ENCODE data around the gene NUFIP2. TPM values are rescaled to one million over a fixed set of nuclear protein-coding genes. Genes with fewer than 3 reads are reported as not detected.

Gene NUFIP2
- polyA plus RNA-seq, 1 donor: 37.1 TPM

- no peak for DNase-seq
- H3K4me1 ChIP-seq (ENCODE audit: control insufficient read depth, insufficient read depth, low read length): no peaks in the 10 kb centered on the region
- WGBS (ENCODE audit: insufficient coverage, low lambda C conversion rate): 80% methylated on average over 1 of the region's 2 CpGs
These were observed 42.8 kb downstream of the NUFIP2 start for GRCh38 chr17:29251184-29251583.

DNA sequence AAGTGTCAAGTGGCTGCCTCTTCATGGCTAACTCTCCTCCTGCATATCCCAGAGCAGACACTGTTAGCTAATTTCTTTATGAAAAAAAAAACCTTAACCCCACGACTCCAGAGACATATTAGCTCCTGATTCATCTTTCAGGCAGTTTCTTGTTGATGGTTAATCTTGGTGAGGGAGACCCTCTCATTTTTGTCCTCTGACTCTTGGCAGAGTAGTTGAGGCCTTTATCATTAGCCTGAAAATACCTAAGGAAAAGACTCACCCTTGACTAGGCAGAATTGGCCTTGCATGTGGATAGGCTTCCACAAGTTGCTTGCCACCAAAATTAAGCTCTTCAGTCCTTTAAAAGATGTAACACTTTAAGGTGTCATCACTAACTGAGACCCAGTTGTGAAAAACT, 43.3 kb downstream of the NUFIP2 start:
- Histone ChIP-seq H3K9me3 (ENCODE audit: control insufficient read depth, low read depth, low read length) (no peaks in the 10 kb centered on the region), H3K27me3 (ENCODE audit: control insufficient read depth, insufficient read depth, low read length) (no peaks in the 10 kb centered on the region), H3K36me3 (ENCODE audit: control insufficient read depth, insufficient read depth, low read length) (no peaks in the 10 kb centered on the region), H3K4me3 (ENCODE audit: low read length) (no peak overlapping the region), H3K27ac (ENCODE audit: low read length) (no peak overlapping the region), H3K4me1 (ENCODE audit: control insufficient read depth, insufficient read depth, low read length) (no peaks in the 10 kb centered on the region)
- no peak for DNase-seq
- WGBS (ENCODE audit: insufficient coverage, low lambda C conversion rate): no CpG with 5 or more reads among the region's 1 CpG

More at GRCh38 chr17:29251184-29251583, 42.8 kb downstream of the NUFIP2 start:
- H3K36me3 ChIP-seq (ENCODE audit: control insufficient read depth, insufficient read depth, low read length): no peaks in the 10 kb centered on the region
- no peak overlapping the region for H3K27ac ChIP-seq (ENCODE audit: low read length)
- H3K9me3 ChIP-seq (ENCODE audit: control insufficient read depth, low read depth, low read length): no peaks in the 10 kb centered on the region
- H3K4me3 ChIP-seq (ENCODE audit: low read length): no peak overlapping the region
- no peaks in the 10 kb centered on the region for H3K27me3 ChIP-seq (ENCODE audit: control insufficient read depth, insufficient read depth, low read length)

DNA sequence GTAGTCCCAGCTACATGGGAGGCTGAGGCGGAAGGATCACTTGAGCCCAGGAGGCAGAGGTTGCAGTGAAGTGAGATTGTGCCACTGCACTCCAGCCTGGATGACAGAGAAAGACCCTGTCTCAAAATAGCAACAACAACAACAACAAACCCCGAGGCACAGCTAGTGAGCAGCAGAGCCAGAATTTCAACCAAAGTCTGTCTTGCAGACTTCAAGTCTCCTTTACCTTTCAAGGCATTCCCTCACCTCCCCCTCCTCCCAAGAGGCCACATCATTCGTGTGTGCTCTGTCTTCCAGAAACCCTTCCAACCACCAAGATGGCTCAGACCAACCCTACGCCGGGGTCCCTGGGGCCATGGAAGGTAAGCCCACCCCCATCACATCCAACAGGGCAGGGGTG, 45.1 kb downstream of the NUFIP2 start:
- no peaks in the 10 kb centered on the region for H3K27me3 ChIP-seq (ENCODE audit: control insufficient read depth, insufficient read depth, low read length)
- no peak overlapping the region for H3K4me3 ChIP-seq (ENCODE audit: low read length)
- no CpG with 5 or more reads among the region's 5 CpGs for WGBS (ENCODE audit: insufficient coverage, low lambda C conversion rate)
- no peaks in the 10 kb centered on the region for H3K36me3 ChIP-seq (ENCODE audit: control insufficient read depth, insufficient read depth, low read length)
- no peak for DNase-seq
- H3K27ac ChIP-seq (ENCODE audit: low read length): no peak overlapping the region
- no peaks in the 10 kb centered on the region for H3K9me3 ChIP-seq (ENCODE audit: control insufficient read depth, low read depth, low read length)
- no peaks in the 10 kb centered on the region for H3K4me1 ChIP-seq (ENCODE audit: control insufficient read depth, insufficient read depth, low read length)

GRCh38 chr17:29247219-29247618, 46.7 kb downstream of the NUFIP2 start:
- Histone ChIP-seq H3K27ac (ENCODE audit: low read length) (no peak overlapping the region), H3K9me3 (ENCODE audit: control insufficient read depth, low read depth, low read length) (no peaks in the 10 kb centered on the region), H3K27me3 (ENCODE audit: control insufficient read depth, insufficient read depth, low read length) (no peaks in the 10 kb centered on the region), H3K4me1 (ENCODE audit: control insufficient read depth, insufficient read depth, low read length) (no peaks in the 10 kb centered on the region), H3K4me3 (ENCODE audit: low read length) (no peak overlapping the region), H3K36me3 (ENCODE audit: control insufficient read depth, insufficient read depth, low read length) (no peaks in the 10 kb centered on the region)
- WGBS (ENCODE audit: insufficient coverage, low lambda C conversion rate): 100% methylated on average over 2 of the region's 2 CpGs
- no peak for DNase-seq

GRCh38 chr17:29246628-29247027, 47.3 kb downstream of the NUFIP2 start, which contains the start of gene CRYBA1:
CRYBA1 (plus strand) TSS chr17:29246859; CDS start chr17:29246864, 5 bp downstream.
- Histone ChIP-seq H3K27ac (ENCODE audit: low read length) (no peak within 1 kb of the TSS), H3K4me3 (ENCODE audit: low read length) (no peak within 1 kb of the TSS), H3K4me1 (ENCODE audit: control insufficient read depth, insufficient read depth, low read length) (no peaks in the 10 kb centered on the region), H3K27me3 (ENCODE audit: control insufficient read depth, insufficient read depth, low read length) (no peaks in the 10 kb centered on the region), H3K36me3 (ENCODE audit: control insufficient read depth, insufficient read depth, low read length) (no peaks in the 10 kb centered on the region), H3K9me3 (ENCODE audit: control insufficient read depth, low read depth, low read length) (no peaks in the 10 kb centered on the region)
- no CpG with 5 or more reads among the region's 1 CpG for WGBS (ENCODE audit: insufficient coverage, low lambda C conversion rate)
- DNase-seq: no peak

- H3K4me1 ChIP-seq (ENCODE audit: control insufficient read depth, insufficient read depth, low read length): no peaks in the 10 kb centered on the region
- no peaks in the 10 kb centered on the region for H3K27me3 ChIP-seq (ENCODE audit: control insufficient read depth, insufficient read depth, low read length)
- no peak for DNase-seq
- no peak overlapping the region for H3K27ac ChIP-seq (ENCODE audit: low read length)
- WGBS (ENCODE audit: insufficient coverage, low lambda C conversion rate): no CpG with 5 or more reads among the region's 6 CpGs
- H3K9me3 ChIP-seq (ENCODE audit: control insufficient read depth, low read depth, low read length): no peaks in the 10 kb centered on the region
- H3K4me3 ChIP-seq (ENCODE audit: low read length): no peak overlapping the region
- no peaks in the 10 kb centered on the region for H3K36me3 ChIP-seq (ENCODE audit: control insufficient read depth, insufficient read depth, low read length)
These were observed 48.5 kb downstream of the NUFIP2 start for GRCh38 chr17:29245401-29245800.

DNA sequence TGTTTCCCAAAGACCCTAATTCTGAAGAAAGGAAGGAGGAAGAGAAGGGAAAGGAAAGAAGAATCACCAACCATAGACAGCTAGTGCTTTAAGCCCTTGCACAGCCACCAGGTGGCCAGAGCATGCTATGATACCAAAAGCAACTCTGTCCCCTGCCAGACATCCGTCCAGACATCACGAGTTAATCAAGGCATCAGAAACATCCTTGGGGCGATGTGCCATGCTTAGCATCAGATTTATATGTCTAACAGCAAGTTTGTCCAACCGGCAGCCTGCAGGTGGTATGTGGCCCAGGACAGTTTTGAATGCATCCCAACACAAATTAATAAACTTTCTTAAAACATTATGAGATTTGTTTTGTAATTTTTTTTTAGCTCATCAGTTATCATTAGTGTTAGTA, 50.2 kb downstream of the NUFIP2 start:
- Histone ChIP-seq H3K36me3 (ENCODE audit: control insufficient read depth, insufficient read depth, low read length) (no peaks in the 10 kb centered on the region), H3K9me3 (ENCODE audit: control insufficient read depth, low read depth, low read length) (no peaks in the 10 kb centered on the region), H3K27me3 (ENCODE audit: control insufficient read depth, insufficient read depth, low read length) (no peaks in the 10 kb centered on the region), H3K4me1 (ENCODE audit: control insufficient read depth, insufficient read depth, low read length) (no peaks in the 10 kb centered on the region), H3K27ac (ENCODE audit: low read length) (no peak overlapping the region), H3K4me3 (ENCODE audit: low read length) (no peak overlapping the region)
- WGBS (ENCODE audit: insufficient coverage, low lambda C conversion rate): 60% methylated on average over 1 of the region's 4 CpGs
- no peak for DNase-seq

DNA sequence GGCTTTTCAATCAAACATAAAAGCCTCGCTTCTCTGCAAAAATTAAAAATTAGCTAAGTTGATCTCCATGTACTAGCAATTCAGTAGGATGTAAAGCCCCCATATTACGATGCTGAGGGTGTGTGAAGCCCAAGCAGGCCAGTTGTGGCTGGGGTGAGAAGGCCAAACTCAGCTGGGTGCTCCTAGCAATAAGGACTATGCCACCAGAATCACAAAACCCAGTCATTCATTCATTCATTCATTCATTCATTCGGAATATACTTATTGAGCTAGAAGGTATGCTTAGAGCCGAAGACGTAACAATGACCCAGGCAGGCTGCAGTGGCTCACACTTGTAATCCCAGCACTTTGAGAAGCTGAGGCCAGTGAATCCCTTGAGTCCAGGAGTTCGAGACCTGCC, 51.2 kb downstream of the NUFIP2 start:
- 80% methylated on average over 1 of the region's 6 CpGs for WGBS (ENCODE audit: insufficient coverage, low lambda C conversion rate)

GRCh38 chr17:29242051-29242450, 51.9 kb downstream of the NUFIP2 start:
- H3K27ac ChIP-seq (ENCODE audit: low read length): no peak overlapping the region
- no peaks in the 10 kb centered on the region for H3K4me1 ChIP-seq (ENCODE audit: control insufficient read depth, insufficient read depth, low read length)
- no peak for DNase-seq
- H3K36me3 ChIP-seq (ENCODE audit: control insufficient read depth, insufficient read depth, low read length): no peaks in the 10 kb centered on the region
- H3K4me3 ChIP-seq (ENCODE audit: low read length): no peak overlapping the region
- no peaks in the 10 kb centered on the region for H3K9me3 ChIP-seq (ENCODE audit: control insufficient read depth, low read depth, low read length)
- H3K27me3 ChIP-seq (ENCODE audit: control insufficient read depth, insufficient read depth, low read length): no peaks in the 10 kb centered on the region
- no CpG with 5 or more reads among the region's 1 CpG for WGBS (ENCODE audit: insufficient coverage, low lambda C conversion rate)

More for the DNA sequence above, 51.2 kb downstream of the NUFIP2 start:
- Histone ChIP-seq H3K27ac (ENCODE audit: low read length) (no peak overlapping the region), H3K36me3 (ENCODE audit: control insufficient read depth, insufficient read depth, low read length) (no peaks in the 10 kb centered on the region), H3K27me3 (ENCODE audit: control insufficient read depth, insufficient read depth, low read length) (no peaks in the 10 kb centered on the region), H3K9me3 (ENCODE audit: control insufficient read depth, low read depth, low read length) (no peaks in the 10 kb centered on the region), H3K4me3 (ENCODE audit: low read length) (no peak overlapping the region), H3K4me1 (ENCODE audit: control insufficient read depth, insufficient read depth, low read length) (no peaks in the 10 kb centered on the region)
- DNase-seq: no peak

- 100% methylated on average over 2 of the region's 9 CpGs for WGBS (ENCODE audit: insufficient coverage, low lambda C conversion rate)
- Histone ChIP-seq H3K27me3 (ENCODE audit: control insufficient read depth, insufficient read depth, low read length) (no peaks in the 10 kb centered on the region), H3K4me3 (ENCODE audit: low read length) (no peak overlapping the region), H3K4me1 (ENCODE audit: control insufficient read depth, insufficient read depth, low read length) (no peaks in the 10 kb centered on the region), H3K36me3 (ENCODE audit: control insufficient read depth, insufficient read depth, low read length) (no peaks in the 10 kb centered on the region), H3K27ac (ENCODE audit: low read length) (no peak overlapping the region), H3K9me3 (ENCODE audit: control insufficient read depth, low read depth, low read length) (no peaks in the 10 kb centered on the region)
- no peak for DNase-seq
These were observed 52.7 kb downstream of the NUFIP2 start for GRCh38 chr17:29240968-29241963.

Data from large intestine (tissue), 3 donors.